HepG2 (cell line): ENCODE data around the gene LRP5. TPM values are rescaled to one million over a fixed set of nuclear protein-coding genes. Genes with fewer than 3 reads are reported as not detected.

Experiments
- CENPT ChIP-seq: sonication (generic); formaldehyde crosslinking; IDR thresholded peaks from 2 replicates; pipeline ENCODE4 v1.8.0; 2022; ENCODE audit warnings: low read depth, mild to moderate bottlenecking, moderate library complexity, missing genetic modification reagents
- ELF1 ChIP-seq: sonication (generic); formaldehyde crosslinking; IDR thresholded peaks from 2 replicates; pipeline ENCODE4 v1.4.0; 2020; ENCODE audit warnings: missing genetic modification reagents
- FOSL2 ChIP-seq: sonication (generic); formaldehyde crosslinking; IDR thresholded peaks from 2 replicates; pipeline ENCODE4 v1.4.0; 2020; ENCODE audit warnings: missing genetic modification reagents
- FOXK1 ChIP-seq: sonication (generic); formaldehyde crosslinking; IDR thresholded peaks from 2 replicates; pipeline ENCODE4 v1.4.0; 2020; ENCODE audit warnings: low read depth, missing genetic modification reagents, borderline replicate concordance
- KDM4B ChIP-seq: sonication (generic); formaldehyde crosslinking; IDR thresholded peaks from 2 replicates; pipeline ENCODE4 v1.4.0; 2020; ENCODE audit warnings: missing genetic modification reagents
- KMT2A ChIP-seq: sonication (generic); formaldehyde crosslinking; IDR thresholded peaks from 2 replicates; pipeline ENCODE4 v1.4.0; 2020; ENCODE audit warnings: missing genetic modification reagents
- ONECUT2 ChIP-seq: sonication (generic); formaldehyde crosslinking; IDR thresholded peaks from 2 replicates; pipeline ENCODE4 v1.4.0; 2020; ENCODE audit warnings: missing genetic modification reagents
- SALL1 ChIP-seq: sonication (generic); formaldehyde crosslinking; IDR thresholded peaks from 2 replicates; pipeline ENCODE4 v1.8.0; 2022; ENCODE audit warnings: mild to moderate bottlenecking, missing genetic modification reagents
- ZBTB2 ChIP-seq: sonication (generic); formaldehyde crosslinking; IDR thresholded peaks from 2 replicates; pipeline ENCODE4 v1.8.0; 2022; ENCODE audit warnings: low read depth, missing genetic modification reagents
- ZNF207 ChIP-seq: fragments of 450-650 bp; IDR thresholded peaks from 2 replicates; pipeline ENCODE4 v1.6.1; 2016; ENCODE audit warnings: antibody characterized with exemption, borderline replicate concordance
- ZNF251 ChIP-seq: sonication (generic); formaldehyde crosslinking; IDR thresholded peaks from 2 replicates; pipeline ENCODE4 v1.9.0; 2021; ENCODE audit warnings: mild to moderate bottlenecking, missing genetic modification reagents
- polyA plus RNA-seq, 8 experiments: library from polyadenylated mRNA; depleted of rRNA in 3 of 8; stranded (reverse) in 7 of 8; unstranded in 1 of 8; fragments of >200 nt; fragmentation: Illumina TruSeq in 4 of 8; extraction: Trizol in 4 of 8; gene quantifications; 2 replicates each; pipeline versions ENCODE4 v1.2.1 to v1.2.3, GENCODE V29; 2011 to 2016; ENCODE audit warnings: low read depth in 4 of 8, missing spikeins in 1 of 8, mixed read lengths in 1 of 8; ENCODE audit not compliant: insufficient read depth in 1 of 8
- total RNA-seq, 5 experiments: library from RNA; depleted of rRNA; stranded (reverse); fragments of >200 nt; fragmentation: Illumina TruSeq; extraction: Trizol; gene quantifications; 2 replicates each; pipeline ENCODE4 v1.2.3, GENCODE V29; 2016; ENCODE audit warnings: low read depth in 1 of 5
- TF ChIP-seq, protein P1 (sequence below): IDR thresholded peaks from 2 replicates; pipeline ENCODE4 v1.6.1; 2016; ENCODE audit warnings: low read depth, control low read depth
- TF ChIP-seq, protein P2 (sequence below): sonication (generic); formaldehyde crosslinking; IDR thresholded peaks from 2 replicates; pipeline ENCODE4 v1.4.0; 2020; ENCODE audit warnings: missing genetic modification reagents, borderline replicate concordance

LRP5 gene
- total and polyA plus RNA-seq, 2 of the 13 experiments (the other 11 are each of a cell fraction or from before 2014, with no cell fraction given) = 40.4 to 64.0 TPM

DNA sequence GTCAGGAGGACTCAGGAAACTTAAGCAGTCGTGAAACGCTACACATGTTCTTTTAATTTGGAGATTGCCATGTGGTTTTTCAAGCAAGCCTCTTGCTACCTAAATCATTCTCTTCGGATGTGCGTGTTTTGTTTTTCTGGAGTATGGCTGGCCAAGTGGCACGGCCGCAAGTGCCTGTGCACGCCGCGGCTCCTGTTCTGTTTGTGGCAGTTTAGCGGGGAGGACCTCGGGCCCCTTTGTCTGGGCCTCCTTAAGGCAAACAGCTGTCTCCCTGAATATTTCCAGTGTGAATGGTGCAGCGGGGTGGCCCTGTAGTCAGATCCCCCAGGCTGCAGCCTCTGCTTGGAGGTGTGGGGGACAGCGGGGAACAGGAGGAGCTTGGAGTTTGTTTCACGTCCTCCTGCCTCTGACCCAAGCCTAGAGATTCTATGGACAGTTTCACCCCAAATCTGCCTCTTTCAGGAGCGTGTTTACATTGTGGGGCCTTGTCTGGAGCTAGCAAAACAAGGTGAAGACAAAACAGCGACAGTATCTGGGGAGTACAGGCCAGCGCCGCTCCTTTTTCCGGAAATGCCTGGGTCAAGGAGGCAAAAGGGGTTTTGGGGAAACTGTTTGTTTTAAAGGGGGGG, 1.3 kb downstream of the LRP5 start (continued):
- TF ChIP-seq, protein P1, sequence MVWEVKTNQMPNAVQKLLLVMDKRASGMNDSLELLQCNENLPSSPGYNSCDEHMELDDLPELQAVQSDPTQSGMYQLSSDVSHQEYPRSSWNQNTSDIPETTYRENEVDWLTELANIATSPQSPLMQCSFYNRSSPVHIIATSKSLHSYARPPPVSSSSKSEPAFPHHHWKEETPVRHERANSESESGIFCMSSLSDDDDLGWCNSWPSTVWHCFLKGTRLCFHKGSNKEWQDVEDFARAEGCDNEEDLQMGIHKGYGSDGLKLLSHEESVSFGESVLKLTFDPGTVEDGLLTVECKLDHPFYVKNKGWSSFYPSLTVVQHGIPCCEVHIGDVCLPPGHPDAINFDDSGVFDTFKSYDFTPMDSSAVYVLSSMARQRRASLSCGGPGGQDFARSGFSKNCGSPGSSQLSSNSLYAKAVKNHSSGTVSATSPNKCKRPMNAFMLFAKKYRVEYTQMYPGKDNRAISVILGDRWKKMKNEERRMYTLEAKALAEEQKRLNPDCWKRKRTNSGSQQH (CRISPR knock-in tag) = no peak
- no peak for TF ChIP-seq ONECUT2 (CRISPR knock-in tag)
- TF ChIP-seq ZBTB2 = no peak
- TF ChIP-seq KDM4B = no peak
- TF ChIP-seq, protein P2, sequence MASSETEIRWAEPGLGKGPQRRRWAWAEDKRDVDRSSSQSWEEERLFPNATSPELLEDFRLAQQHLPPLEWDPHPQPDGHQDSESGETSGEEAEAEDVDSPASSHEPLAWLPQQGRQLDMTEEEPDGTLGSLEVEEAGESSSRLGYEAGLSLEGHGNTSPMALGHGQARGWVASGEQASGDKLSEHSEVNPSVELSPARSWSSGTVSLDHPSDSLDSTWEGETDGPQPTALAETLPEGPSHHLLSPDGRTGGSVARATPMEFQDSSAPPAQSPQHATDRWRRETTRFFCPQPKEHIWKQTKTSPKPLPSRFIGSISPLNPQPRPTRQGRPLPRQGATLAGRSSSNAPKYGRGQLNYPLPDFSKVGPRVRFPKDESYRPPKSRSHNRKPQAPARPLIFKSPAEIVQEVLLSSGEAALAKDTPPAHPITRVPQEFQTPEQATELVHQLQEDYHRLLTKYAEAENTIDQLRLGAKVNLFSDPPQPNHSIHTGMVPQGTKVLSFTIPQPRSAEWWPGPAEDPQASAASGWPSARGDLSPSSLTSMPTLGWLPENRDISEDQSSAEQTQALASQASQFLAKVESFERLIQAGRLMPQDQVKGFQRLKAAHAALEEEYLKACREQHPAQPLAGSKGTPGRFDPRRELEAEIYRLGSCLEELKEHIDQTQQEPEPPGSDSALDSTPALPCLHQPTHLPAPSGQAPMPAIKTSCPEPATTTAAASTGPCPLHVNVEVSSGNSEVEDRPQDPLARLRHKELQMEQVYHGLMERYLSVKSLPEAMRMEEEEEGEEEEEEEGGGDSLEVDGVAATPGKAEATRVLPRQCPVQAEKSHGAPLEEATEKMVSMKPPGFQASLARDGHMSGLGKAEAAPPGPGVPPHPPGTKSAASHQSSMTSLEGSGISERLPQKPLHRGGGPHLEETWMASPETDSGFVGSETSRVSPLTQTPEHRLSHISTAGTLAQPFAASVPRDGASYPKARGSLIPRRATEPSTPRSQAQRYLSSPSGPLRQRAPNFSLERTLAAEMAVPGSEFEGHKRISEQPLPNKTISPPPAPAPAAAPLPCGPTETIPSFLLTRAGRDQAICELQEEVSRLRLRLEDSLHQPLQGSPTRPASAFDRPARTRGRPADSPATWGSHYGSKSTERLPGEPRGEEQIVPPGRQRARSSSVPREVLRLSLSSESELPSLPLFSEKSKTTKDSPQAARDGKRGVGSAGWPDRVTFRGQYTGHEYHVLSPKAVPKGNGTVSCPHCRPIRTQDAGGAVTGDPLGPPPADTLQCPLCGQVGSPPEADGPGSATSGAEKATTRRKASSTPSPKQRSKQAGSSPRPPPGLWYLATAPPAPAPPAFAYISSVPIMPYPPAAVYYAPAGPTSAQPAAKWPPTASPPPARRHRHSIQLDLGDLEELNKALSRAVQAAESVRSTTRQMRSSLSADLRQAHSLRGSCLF = no peak
- no peak for TF ChIP-seq CENPT (CRISPR knock-in tag)
- TF ChIP-seq ZNF251 (CRISPR knock-in tag) = no peak
- no peak for TF ChIP-seq FOSL2
- TF ChIP-seq ELF1 (CRISPR knock-in tag) = peak; percentile 29; the same call in 1 of the 2 replicates
- TF ChIP-seq FOXK1 = peak; percentile 84; the same call in 1 of the 2 replicates
- peak; percentile 21; the same call in 1 of the 2 replicates for TF ChIP-seq KMT2A (CRISPR knock-in tag)
- no peak for TF ChIP-seq ZNF207
- peak; percentile 8; the same call in 1 of the 2 replicates for TF ChIP-seq SALL1 (CRISPR knock-in tag)
